Measurements from ENCODE around the gene KPNA5. TPM values are rescaled to one million over a fixed set of nuclear protein-coding genes. Genes with fewer than 3 reads are reported as not detected.

The KPNA5 gene
- total and polyA plus RNA-seq, 2 donors: 7.3 to 23.6 TPM

- Histone ChIP-seq H3K27ac (ENCODE audit: low read depth in 1 of 2, low read length in 1 of 2) (no peak overlapping the region), H3K9me3 (ENCODE audit: control insufficient read depth in 2 of 2, insufficient read depth in 1 of 2, low read length in 1 of 2) (peaks cover 0 to 1% of the 10 kb centered on the region in 2 donors), H3K36me3 (ENCODE audit: control insufficient read depth in 2 of 2, insufficient read depth in 2 of 2, low read length in 1 of 2) (no peaks in the 10 kb centered on the region), H3K27me3 (ENCODE audit: control insufficient read depth in 2 of 2, insufficient read depth in 1 of 2, low read length in 1 of 2) (peaks cover 25 to 64% of the 10 kb centered on the region in 2 donors), H3K4me3 (ENCODE audit: low read length in 2 of 2) (no peak overlapping the region), H3K4me1 (ENCODE audit: control insufficient read depth in 2 of 2, insufficient read depth in 2 of 2, low read length in 2 of 2) (no peaks in the 10 kb centered on the region)
- DNase-seq (ENCODE audit: low read depth in 6 of 9, low spot score in 9 of 9): no peak
- 94% methylated on average over 11 of the region's 11 CpGs for WGBS
Observed at GRCh38 chr6:116763906-116764628, 83.1 kb downstream of the KPNA5 start.

- Histone ChIP-seq H3K27me3 (ENCODE audit: control insufficient read depth in 2 of 2, insufficient read depth in 1 of 2, low read length in 1 of 2) (peaks cover 25 to 65% of the 10 kb centered on the region in 2 donors), H3K4me3 (ENCODE audit: low read length in 2 of 2) (peak overlapping the region in 1 of 2 donors; percentile 11), H3K27ac (ENCODE audit: low read depth in 1 of 2, low read length in 1 of 2) (no peak overlapping the region), H3K4me1 (ENCODE audit: control insufficient read depth in 2 of 2, insufficient read depth in 2 of 2, low read length in 2 of 2) (no peaks in the 10 kb centered on the region), H3K9me3 (ENCODE audit: control insufficient read depth in 2 of 2, insufficient read depth in 1 of 2, low read length in 1 of 2) (peaks cover 0 to 1% of the 10 kb centered on the region in 2 donors), H3K36me3 (ENCODE audit: control insufficient read depth in 2 of 2, insufficient read depth in 2 of 2, low read length in 1 of 2) (no peaks in the 10 kb centered on the region)
- no peak for DNase-seq (ENCODE audit: low read depth in 6 of 9, low spot score in 9 of 9)
- WGBS: 44% methylated on average over 19 of the region's 19 CpGs
Observed at GRCh38 chr6:116764629-116764960, 83.6 kb downstream of the KPNA5 start.

DNA sequence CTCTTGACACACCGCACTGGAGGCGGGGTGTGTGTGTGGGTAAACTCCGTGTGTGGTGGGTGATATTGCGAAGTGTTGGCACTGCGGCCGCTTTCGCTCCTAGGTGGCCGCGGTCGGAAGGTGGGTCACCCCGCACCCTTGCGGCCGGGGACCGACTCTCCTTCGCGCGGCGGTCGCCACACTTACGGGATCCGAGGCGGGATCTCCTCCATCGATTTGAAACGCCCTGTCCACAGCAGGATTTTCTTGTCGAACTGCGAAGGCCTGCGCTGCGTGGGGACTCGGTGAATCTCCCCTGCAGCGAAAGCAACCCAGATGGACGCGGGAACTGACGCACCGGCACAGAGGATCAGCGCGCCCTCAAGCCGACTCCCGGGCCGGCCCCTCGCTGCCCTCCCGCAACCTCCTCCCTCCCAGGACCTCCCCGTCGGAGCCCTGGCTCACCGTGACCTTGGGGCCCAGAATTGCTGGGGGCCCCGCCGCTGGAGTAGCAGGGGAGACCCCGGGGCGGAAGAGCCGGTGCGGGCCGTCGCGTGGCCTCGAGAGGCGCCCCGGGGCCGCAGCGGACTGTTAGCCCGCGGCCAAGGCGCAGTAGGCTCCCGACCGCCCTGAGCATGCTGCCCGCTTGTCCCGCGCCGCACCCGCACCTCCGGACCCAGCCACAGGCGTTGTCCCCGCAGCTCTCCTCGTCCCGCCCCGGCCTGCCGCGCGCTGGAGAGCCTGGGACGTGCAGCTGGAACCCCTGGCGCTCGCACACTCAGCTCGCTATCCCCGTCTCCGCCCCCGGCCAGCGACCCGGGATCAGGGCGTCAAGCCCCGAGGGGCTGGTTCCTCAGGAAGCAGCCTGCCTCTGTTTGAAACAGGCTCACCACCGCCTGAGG, 84.2 kb downstream of the KPNA5 start, which contains the start of gene FAM162B:
FAM162B (minus strand) TSS at position 759 of the 881 bp plus-strand sequence; CDS start at position 616, 143 bp downstream.
- DNase-seq (ENCODE audit: low read depth in 6 of 9, low spot score in 9 of 9): no peak
- Histone ChIP-seq H3K36me3 (ENCODE audit: control insufficient read depth in 2 of 2, insufficient read depth in 2 of 2, low read length in 1 of 2) (no peaks in the 10 kb centered on the region), H3K27me3 (ENCODE audit: control insufficient read depth in 2 of 2, insufficient read depth in 1 of 2, low read length in 1 of 2) (peaks cover 25 to 67% of the 10 kb centered on the region in 2 donors), H3K4me1 (ENCODE audit: control insufficient read depth in 2 of 2, insufficient read depth in 2 of 2, low read length in 2 of 2) (no peaks in the 10 kb centered on the region), H3K27ac (ENCODE audit: low read depth in 1 of 2, low read length in 1 of 2) (no peak within 1 kb of the TSS), H3K9me3 (ENCODE audit: control insufficient read depth in 2 of 2, insufficient read depth in 1 of 2, low read length in 1 of 2) (peaks cover 0 to 1% of the 10 kb centered on the region in 2 donors), H3K4me3 (ENCODE audit: low read length in 2 of 2) (peak within 1 kb of the TSS; percentile 11 to 27)
- 2% methylated on average over 89 of the region's 89 CpGs for WGBS

- DNase-seq (ENCODE audit: low read depth in 6 of 9, low spot score in 9 of 9): no peak
- H3K4me1 ChIP-seq (ENCODE audit: control insufficient read depth in 2 of 2, insufficient read depth in 2 of 2, low read length in 2 of 2): no peaks in the 10 kb centered on the region
- H3K27ac ChIP-seq (ENCODE audit: low read depth in 1 of 2, low read length in 1 of 2): no peak overlapping the region
- H3K4me3 ChIP-seq (ENCODE audit: low read length in 2 of 2): no peak overlapping the region
- no peaks in the 10 kb centered on the region for H3K36me3 ChIP-seq (ENCODE audit: control insufficient read depth in 2 of 2, insufficient read depth in 2 of 2, low read length in 1 of 2)
- H3K27me3 ChIP-seq (ENCODE audit: control insufficient read depth in 2 of 2, insufficient read depth in 1 of 2, low read length in 1 of 2): peaks cover 25 to 64% of the 10 kb centered on the region in 2 donors
- WGBS: 73% methylated on average over 5 of the region's 5 CpGs
- H3K9me3 ChIP-seq (ENCODE audit: control insufficient read depth in 2 of 2, insufficient read depth in 1 of 2, low read length in 1 of 2): peaks cover 0 to 1% of the 10 kb centered on the region in 2 donors
Observed at GRCh38 chr6:116766506-116767176, 85.6 kb downstream of the KPNA5 start.

DNA sequence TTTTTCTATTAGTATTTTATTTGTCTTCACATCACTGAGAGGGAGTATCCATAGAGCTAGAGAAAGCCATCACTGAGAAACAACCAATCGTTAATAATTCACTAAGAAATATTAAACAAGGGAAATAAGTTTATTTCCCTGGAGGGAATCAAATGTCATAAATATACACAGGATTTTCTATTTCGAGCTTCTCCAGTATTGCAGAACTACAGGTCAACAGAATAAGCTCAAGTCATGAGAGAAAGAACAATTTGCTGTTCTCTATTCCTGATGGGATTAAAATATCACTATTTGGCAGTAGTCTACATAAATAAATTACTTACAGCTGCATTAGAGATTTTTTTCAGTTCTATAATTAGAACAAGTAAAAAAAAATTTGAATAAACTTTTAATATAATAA, 86.7 kb downstream of the KPNA5 start:
- H3K36me3 ChIP-seq (ENCODE audit: control insufficient read depth in 2 of 2, insufficient read depth in 2 of 2, low read length in 1 of 2): no peaks in the 10 kb centered on the region
- 91% methylated on average over 2 of the region's 2 CpGs for WGBS
- no peak for DNase-seq (ENCODE audit: low read depth in 6 of 9, low spot score in 9 of 9)

DNA sequence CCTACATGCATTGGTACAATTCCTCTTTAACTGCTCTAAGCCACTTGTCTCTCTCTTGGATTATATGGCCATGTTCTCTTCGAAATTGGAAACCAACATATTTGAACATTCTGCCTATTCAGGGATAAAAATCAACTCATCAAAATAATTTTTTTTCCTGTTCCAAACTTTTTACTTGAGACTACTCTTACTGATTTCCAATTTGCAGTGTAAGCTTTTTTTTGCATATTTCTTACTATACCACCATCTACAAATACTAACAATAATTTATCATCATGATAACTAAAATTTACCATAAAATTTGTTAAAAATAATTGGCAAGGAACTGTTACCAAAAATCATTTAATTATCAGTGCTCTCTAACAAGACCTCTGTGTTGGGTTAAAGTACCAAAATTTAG, 91.4 kb downstream of the KPNA5 start:
- 90% methylated on average over 1 of the region's 1 CpG for WGBS
- Histone ChIP-seq H3K27me3 (ENCODE audit: control insufficient read depth in 2 of 2, insufficient read depth in 1 of 2, low read length in 1 of 2) (peaks cover under 1 to 12% of the 10 kb centered on the region in 2 donors), H3K36me3 (ENCODE audit: control insufficient read depth in 2 of 2, insufficient read depth in 2 of 2, low read length in 1 of 2) (no peaks in the 10 kb centered on the region), H3K4me1 (ENCODE audit: control insufficient read depth in 2 of 2, insufficient read depth in 2 of 2, low read length in 2 of 2) (no peaks in the 10 kb centered on the region), H3K9me3 (ENCODE audit: control insufficient read depth in 2 of 2, insufficient read depth in 1 of 2, low read length in 1 of 2) (no peaks in the 10 kb centered on the region), H3K27ac (ENCODE audit: low read depth in 1 of 2, low read length in 1 of 2) (no peak overlapping the region), H3K4me3 (ENCODE audit: low read length in 2 of 2) (no peak overlapping the region)
- DNase-seq (ENCODE audit: low read depth in 6 of 9, low spot score in 9 of 9): no peak

More for the DNA sequence above, 86.7 kb downstream of the KPNA5 start:
- no peaks in the 10 kb centered on the region for H3K4me1 ChIP-seq (ENCODE audit: control insufficient read depth in 2 of 2, insufficient read depth in 2 of 2, low read length in 2 of 2)
- peaks cover 0 to 1% of the 10 kb centered on the region in 2 donors for H3K9me3 ChIP-seq (ENCODE audit: control insufficient read depth in 2 of 2, insufficient read depth in 1 of 2, low read length in 1 of 2)
- no peak overlapping the region for H3K4me3 ChIP-seq (ENCODE audit: low read length in 2 of 2)
- H3K27ac ChIP-seq (ENCODE audit: low read depth in 1 of 2, low read length in 1 of 2): no peak overlapping the region
- peaks cover 25 to 57% of the 10 kb centered on the region in 2 donors for H3K27me3 ChIP-seq (ENCODE audit: control insufficient read depth in 2 of 2, insufficient read depth in 1 of 2, low read length in 1 of 2)

DNA sequence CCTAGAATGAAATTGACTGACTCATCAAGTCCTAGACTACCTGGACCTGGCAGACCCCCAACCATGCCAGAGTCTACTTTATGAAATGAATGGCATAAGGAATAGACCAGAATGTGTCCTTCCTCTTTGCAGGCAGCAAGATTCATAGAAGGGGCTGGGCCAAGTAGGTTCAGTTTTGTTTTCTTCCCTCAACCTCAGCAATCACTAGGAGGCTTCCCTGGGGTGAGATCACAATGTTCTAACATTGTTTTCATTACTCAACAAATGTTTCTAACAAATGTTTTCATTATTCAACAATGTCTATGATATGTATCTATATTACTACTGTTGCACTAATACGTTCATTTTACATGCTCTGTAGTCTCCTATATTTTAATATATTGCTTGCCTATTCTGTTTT, 92.9 kb downstream of the KPNA5 start:
- WGBS: 89% methylated on average over 1 of the region's 1 CpG
- H3K9me3 ChIP-seq (ENCODE audit: control insufficient read depth in 2 of 2, insufficient read depth in 1 of 2, low read length in 1 of 2): no peaks in the 10 kb centered on the region
- H3K27me3 ChIP-seq (ENCODE audit: control insufficient read depth in 2 of 2, insufficient read depth in 1 of 2, low read length in 1 of 2): peaks cover 0 to 4% of the 10 kb centered on the region in 2 donors
- no peaks in the 10 kb centered on the region for H3K4me1 ChIP-seq (ENCODE audit: control insufficient read depth in 2 of 2, insufficient read depth in 2 of 2, low read length in 2 of 2)
- no peaks in the 10 kb centered on the region for H3K36me3 ChIP-seq (ENCODE audit: control insufficient read depth in 2 of 2, insufficient read depth in 2 of 2, low read length in 1 of 2)
- no peak overlapping the region for H3K4me3 ChIP-seq (ENCODE audit: low read length in 2 of 2)
- no peak for DNase-seq (ENCODE audit: low read depth in 6 of 9, low spot score in 9 of 9)
- H3K27ac ChIP-seq (ENCODE audit: low read depth in 1 of 2, low read length in 1 of 2): no peak overlapping the region

- DNase-seq (ENCODE audit: low read depth in 6 of 9, low spot score in 9 of 9): peak in 3 of 9 donors; percentile 1 to 24 (median 9)
Observed at GRCh38 chr6:116779573-116780164, 98.7 kb downstream of the KPNA5 start.

More at GRCh38 chr6:116779573-116780164, 98.7 kb downstream of the KPNA5 start:
- no peaks in the 10 kb centered on the region for H3K36me3 ChIP-seq (ENCODE audit: control insufficient read depth in 2 of 2, insufficient read depth in 2 of 2, low read length in 1 of 2)
- 41% methylated on average over 13 of the region's 13 CpGs for WGBS
- H3K27me3 ChIP-seq (ENCODE audit: control insufficient read depth in 2 of 2, insufficient read depth in 1 of 2, low read length in 1 of 2): no peaks in the 10 kb centered on the region
- no peak overlapping the region for H3K4me3 ChIP-seq (ENCODE audit: low read length in 2 of 2)
- H3K4me1 ChIP-seq (ENCODE audit: control insufficient read depth in 2 of 2, insufficient read depth in 2 of 2, low read length in 2 of 2): no peaks in the 10 kb centered on the region
- H3K9me3 ChIP-seq (ENCODE audit: control insufficient read depth in 2 of 2, insufficient read depth in 1 of 2, low read length in 1 of 2): no peaks in the 10 kb centered on the region
- no peak overlapping the region for H3K27ac ChIP-seq (ENCODE audit: low read depth in 1 of 2, low read length in 1 of 2)

Data from thymus (tissue), 11 donors.